Measurements from ENCODE around the gene CD101. TPM values are rescaled to one million over a fixed set of nuclear protein-coding genes. Genes with fewer than 3 reads are reported as not detected.

The CD101 gene
- total and polyA plus RNA-seq, 4 donors = 2.0 to 17.8 (median 4.4) TPM

- Histone ChIP-seq H3K36me3 (ENCODE audit: control insufficient read depth in 4 of 4, insufficient read depth in 4 of 4, low read length in 4 of 4) (no peaks in the 10 kb centered on the region), H3K4me1 (ENCODE audit: control insufficient read depth in 5 of 5, insufficient read depth in 5 of 5, low read length in 5 of 5) (peaks cover 0 to 9% (median 0%) of the 10 kb centered on the region in 5 donors), H3K9me3 (ENCODE audit: control insufficient read depth in 4 of 4, insufficient read depth in 3 of 4, low read length in 3 of 4) (no peaks in the 10 kb centered on the region), H3K27ac (ENCODE audit: low read depth in 1 of 2, low read length in 1 of 2) (peak overlapping the region; percentile 30 to 71), H3K27me3 (ENCODE audit: control insufficient read depth in 3 of 3, insufficient read depth in 3 of 3, low read length in 2 of 3) (no peaks in the 10 kb centered on the region), H3K4me3 (peak overlapping the region; percentile 64), H3K9ac (ENCODE audit: insufficient read depth in 1 of 2, low read length in 2 of 2) (peak overlapping the region; percentile 55 to 62)
- ATAC-seq (ENCODE audit: insufficient read depth, low FRiP score) (no peak), DNase-seq (peak in 2 of 3 donors; percentile 54 to 56)
- 26 to 29% methylated on average over 42 of the region's 42 CpGs for WGBS, 2 donors
- TF ChIP-seq, protein P1, sequence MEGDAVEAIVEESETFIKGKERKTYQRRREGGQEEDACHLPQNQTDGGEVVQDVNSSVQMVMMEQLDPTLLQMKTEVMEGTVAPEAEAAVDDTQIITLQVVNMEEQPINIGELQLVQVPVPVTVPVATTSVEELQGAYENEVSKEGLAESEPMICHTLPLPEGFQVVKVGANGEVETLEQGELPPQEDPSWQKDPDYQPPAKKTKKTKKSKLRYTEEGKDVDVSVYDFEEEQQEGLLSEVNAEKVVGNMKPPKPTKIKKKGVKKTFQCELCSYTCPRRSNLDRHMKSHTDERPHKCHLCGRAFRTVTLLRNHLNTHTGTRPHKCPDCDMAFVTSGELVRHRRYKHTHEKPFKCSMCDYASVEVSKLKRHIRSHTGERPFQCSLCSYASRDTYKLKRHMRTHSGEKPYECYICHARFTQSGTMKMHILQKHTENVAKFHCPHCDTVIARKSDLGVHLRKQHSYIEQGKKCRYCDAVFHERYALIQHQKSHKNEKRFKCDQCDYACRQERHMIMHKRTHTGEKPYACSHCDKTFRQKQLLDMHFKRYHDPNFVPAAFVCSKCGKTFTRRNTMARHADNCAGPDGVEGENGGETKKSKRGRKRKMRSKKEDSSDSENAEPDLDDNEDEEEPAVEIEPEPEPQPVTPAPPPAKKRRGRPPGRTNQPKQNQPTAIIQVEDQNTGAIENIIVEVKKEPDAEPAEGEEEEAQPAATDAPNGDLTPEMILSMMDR (IDR thresholded peaks at IDR 0.05; ENCODE audit: control extremely low read depth, extremely low read depth) = no peak
Observed at GRCh38 chr1:117060441-117061317, 59.1 kb downstream of the CD101 start.

DNA sequence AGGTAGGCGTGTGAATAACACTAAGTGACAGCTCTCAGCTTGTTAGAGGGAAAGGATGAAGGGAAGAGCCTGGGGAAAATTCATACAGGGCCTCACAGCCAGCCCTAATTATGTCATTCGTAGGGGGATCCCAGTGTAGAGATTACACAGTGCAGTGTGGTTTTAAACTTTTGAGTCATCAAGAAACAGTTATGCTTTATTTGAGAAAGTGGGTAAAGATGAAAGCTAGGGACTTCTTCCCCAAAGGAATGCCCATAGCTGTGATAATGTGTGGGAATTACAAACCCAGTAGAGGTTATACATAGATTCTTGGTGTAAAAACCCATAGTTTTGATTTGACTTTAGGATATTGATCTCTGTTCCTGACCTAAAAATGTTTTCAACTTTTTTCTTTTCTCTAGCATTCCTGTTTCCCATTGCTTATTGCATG lies 60.4 kb downstream of the CD101 start:
- Histone ChIP-seq H3K9me3 (ENCODE audit: control insufficient read depth in 4 of 4, insufficient read depth in 3 of 4, low read length in 3 of 4) (no peaks in the 10 kb centered on the region), H3K4me1 (ENCODE audit: control insufficient read depth in 5 of 5, insufficient read depth in 5 of 5, low read length in 5 of 5) (peaks cover 0 to 9% (median 0%) of the 10 kb centered on the region in 5 donors), H3K4me3 (no peak overlapping the region), H3K36me3 (ENCODE audit: control insufficient read depth in 4 of 4, insufficient read depth in 4 of 4, low read length in 4 of 4) (no peaks in the 10 kb centered on the region), H3K27ac (ENCODE audit: low read depth in 1 of 2, low read length in 1 of 2) (no peak overlapping the region), H3K27me3 (ENCODE audit: control insufficient read depth in 3 of 3, insufficient read depth in 3 of 3, low read length in 2 of 3) (no peaks in the 10 kb centered on the region), H3K9ac (ENCODE audit: insufficient read depth in 1 of 2, low read length in 2 of 2) (no peak overlapping the region)
- ATAC-seq (ENCODE audit: insufficient read depth, low FRiP score) (no peak), DNase-seq (no peak)
- WGBS, 2 donors = 80 to 81% methylated on average over 2 of the region's 2 CpGs
- TF ChIP-seq, protein P1 (IDR thresholded peaks at IDR 0.05; ENCODE audit: control extremely low read depth, extremely low read depth) = no peak

- Histone ChIP-seq H3K27me3 (ENCODE audit: control insufficient read depth in 3 of 3, insufficient read depth in 3 of 3, low read length in 2 of 3) (no peaks in the 10 kb centered on the region), H3K4me3 (no peak overlapping the region), H3K9ac (ENCODE audit: insufficient read depth in 1 of 2, low read length in 2 of 2) (no peak overlapping the region), H3K36me3 (ENCODE audit: control insufficient read depth in 4 of 4, insufficient read depth in 4 of 4, low read length in 4 of 4) (no peaks in the 10 kb centered on the region), H3K27ac (ENCODE audit: low read depth in 1 of 2, low read length in 1 of 2) (no peak overlapping the region), H3K4me1 (ENCODE audit: control insufficient read depth in 5 of 5, insufficient read depth in 5 of 5, low read length in 5 of 5) (peaks cover 0 to 2% (median 0%) of the 10 kb centered on the region in 5 donors), H3K9me3 (ENCODE audit: control insufficient read depth in 4 of 4, insufficient read depth in 3 of 4, low read length in 3 of 4) (no peaks in the 10 kb centered on the region)
- DNase-seq (no peak), ATAC-seq (ENCODE audit: insufficient read depth, low FRiP score) (no peak)
- WGBS, 2 donors = 73 to 82% methylated on average over 6 of the region's 6 CpGs
- TF ChIP-seq, protein P1 (IDR thresholded peaks at IDR 0.05; ENCODE audit: control extremely low read depth, extremely low read depth) = no peak
Observed at GRCh38 chr1:117066367-117066766, 64.8 kb downstream of the CD101 start.

Measured in lung (tissue), 12 donors.